ENCODE measurements around the gene PRKAR1B.
"Not testable (repeated sequence)": the region's sequence is repeated elsewhere in the genome, so short reads cannot be mapped to it uniquely, and the experiment has no call there.

Gene PRKAR1B

DNA sequence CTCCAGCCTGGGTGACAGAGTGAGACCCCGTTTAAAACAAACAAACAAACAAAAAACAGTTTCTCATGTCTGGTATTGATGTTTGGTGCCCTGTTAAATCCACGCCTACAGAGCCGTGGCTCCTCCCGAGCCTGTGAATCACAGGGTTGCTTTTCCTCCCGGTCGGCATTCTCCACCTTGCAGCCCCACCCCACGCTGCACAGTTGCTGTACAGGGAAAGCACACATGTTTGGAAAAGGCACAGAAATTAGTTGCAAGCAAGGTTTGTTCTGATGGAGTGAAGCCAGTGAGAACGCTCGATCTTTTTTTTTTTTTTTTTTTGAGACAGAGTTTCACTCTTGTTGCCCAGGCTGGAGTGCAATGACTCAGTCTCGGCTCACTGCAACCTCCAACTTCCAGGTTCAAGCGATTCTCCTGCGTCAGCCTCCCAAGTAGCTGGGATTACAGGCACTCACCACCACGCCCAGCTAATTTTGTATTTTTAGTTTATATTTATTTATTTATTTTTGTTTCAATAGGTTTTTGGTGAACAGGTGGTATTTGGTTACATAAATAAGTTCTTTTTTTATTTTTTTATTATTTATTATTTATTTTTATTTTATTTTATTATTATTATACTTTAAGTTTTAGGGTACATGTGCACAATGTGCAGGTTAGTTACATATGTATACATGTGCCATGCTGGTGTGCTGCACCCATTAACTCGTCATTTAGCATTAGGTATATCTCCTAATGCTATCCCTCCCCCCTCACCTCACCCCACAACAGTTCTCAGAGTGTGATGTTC lies 16.5 kb upstream of the PRKAR1B start:
- DNase-seq (ENCODE audit: low read depth, low spot score): not testable (repeated sequence)
- peak overlapping the region; percentile 32 for H3K27ac ChIP-seq

- peak overlapping the region; percentile 32 for H3K27ac ChIP-seq
- DNase-seq (ENCODE audit: low read depth, low spot score): no peak
Observed at GRCh38 chr7:742791-743190, 15.7 kb upstream of the PRKAR1B start.

GRCh38 chr7:741850-742249 lies 14.8 kb upstream of the PRKAR1B start:
- no peak overlapping the region for H3K27ac ChIP-seq
- DNase-seq (ENCODE audit: low read depth, low spot score): no peak

DNA sequence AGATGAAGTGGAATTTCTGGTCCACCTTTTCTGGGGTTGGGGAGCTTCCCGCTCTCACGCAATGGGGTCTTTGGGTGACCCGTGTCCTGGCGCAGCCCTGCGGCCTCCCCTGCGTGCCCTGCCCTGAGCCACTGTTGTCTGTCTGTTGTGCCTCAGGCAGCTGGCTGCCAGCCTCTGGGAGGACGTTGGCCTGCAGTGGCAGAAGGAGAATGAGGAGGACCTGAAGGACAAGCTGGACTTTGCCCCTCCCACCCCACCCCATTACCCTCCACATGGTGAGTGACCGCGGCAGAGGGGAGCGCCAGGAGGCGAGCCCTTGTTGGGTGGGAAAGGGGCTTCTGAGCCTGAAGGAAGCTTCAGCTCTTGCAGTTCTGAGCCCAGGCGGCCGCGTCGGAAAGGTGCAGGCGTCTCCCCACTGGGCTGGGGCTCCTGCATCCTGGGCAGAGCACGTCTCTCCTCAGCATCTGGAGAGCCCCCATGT lies 14.2 kb upstream of the PRKAR1B start:
- H3K27ac ChIP-seq: no peak overlapping the region
- DNase-seq (ENCODE audit: low read depth, low spot score): no peak

DNA sequence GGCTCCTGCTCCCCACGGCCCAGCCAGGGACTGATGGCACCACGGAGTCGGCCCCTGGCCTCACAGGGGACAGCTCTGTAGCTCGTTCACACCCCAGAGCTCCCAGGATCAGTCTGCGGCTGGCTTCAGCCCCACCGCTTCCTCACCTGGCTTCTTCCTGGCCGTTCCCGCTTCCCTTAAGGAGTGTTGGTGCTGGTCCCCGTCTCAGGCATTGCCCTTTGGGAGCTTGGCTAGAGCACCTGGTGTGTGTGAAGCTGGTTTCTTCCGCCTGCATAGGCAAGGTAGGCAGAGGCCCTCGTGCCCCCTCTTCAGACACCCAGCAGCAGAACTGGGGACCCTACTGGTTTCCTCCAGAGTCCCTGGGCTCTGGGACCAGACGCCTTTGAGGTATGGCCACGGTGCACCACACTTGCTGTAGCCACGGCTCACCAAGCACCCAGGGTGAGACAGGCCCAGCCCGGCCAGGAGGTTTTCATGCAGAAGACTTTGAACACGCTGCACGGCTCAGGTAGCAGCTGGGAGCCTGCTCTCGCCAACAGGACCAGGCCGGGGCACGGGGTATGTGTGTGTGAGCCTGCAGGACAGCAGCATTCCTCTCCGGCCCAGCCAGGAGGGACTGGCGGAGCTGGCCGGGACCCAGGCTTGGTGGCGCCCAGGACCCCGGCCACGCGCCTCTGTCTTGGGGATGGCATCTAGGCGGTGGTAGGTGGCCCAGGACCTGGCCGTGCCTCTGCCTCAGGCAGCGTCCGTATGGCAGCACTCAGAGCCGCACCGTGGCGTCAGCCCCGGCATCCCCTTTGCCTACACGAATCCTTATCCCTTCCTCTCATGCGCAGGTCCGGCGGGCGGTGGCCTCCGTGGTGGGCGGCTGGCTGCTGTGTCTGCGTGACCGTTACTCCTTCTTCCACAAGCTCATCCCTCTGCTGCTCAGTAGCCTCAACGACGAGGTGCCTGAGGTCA lies 13.2 kb upstream of the PRKAR1B start:
- H3K27ac ChIP-seq: no peak overlapping the region
- DNase-seq (ENCODE audit: low read depth, low spot score): no peak

GRCh38 chr7:739455-739982 lies 12.4 kb upstream of the PRKAR1B start:
- DNase-seq (ENCODE audit: low read depth, low spot score): no peak

DNA sequence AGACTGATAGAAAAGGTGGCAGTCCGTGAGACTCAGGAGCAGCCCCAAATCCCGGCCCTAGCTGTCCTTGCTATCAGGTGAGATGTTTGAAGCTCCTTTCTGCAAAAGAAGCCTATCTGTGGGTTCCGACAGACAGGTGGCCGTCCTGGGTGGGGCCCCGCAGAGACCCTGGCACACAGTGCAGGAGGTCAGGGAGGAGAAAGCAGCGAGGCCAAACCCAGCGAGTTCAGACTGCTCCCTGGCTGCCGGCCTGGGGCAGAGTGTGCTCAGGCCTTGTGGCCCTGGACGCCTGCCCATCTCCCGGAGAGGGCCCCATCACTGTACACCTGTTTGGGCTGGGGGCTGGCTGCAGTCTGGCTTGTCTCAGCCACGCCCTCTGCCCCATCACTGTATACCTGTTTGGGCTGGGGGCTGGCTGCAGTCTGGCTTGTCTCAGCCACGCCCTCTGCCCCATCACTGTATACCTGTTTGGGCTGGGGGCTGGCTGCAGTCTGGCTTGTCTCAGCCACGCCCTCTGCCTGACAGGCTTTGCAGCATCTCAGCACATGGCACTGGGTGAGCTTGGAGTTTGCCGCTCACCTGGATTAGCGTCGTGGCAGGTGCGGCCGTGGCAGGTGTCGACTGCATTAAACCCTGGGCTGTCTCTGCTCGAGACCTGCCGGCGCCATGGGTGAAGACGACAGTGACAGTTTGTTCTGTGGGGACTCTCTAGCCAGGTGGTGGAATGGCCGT lies 11.8 kb upstream of the PRKAR1B start:
- H3K27ac ChIP-seq: no peak overlapping the region
- no peak for DNase-seq (ENCODE audit: low read depth, low spot score)

More at GRCh38 chr7:739455-739982, 12.4 kb upstream of the PRKAR1B start:
- no peak overlapping the region for H3K27ac ChIP-seq

DNA sequence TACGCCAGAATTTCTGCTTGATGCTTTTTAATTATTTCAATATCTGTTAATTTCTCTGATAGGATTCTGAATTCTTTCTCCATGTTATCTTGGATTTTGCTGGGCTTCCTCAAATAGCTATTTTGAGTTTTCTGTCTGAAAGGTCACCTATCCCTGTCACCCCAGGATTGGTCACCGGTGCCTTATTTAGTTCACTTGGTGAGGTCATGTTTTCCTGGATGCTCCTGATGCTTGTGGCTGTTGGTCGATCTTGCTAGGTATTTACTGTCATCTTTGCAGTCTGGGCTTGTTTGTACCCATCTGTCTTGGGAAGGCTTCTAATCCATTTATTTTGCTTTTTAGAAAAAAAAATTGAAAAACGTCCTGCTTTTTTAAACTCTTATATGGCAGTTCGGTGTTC lies 11.2 kb upstream of the PRKAR1B start:
- H3K27ac ChIP-seq: no peak overlapping the region

DNA sequence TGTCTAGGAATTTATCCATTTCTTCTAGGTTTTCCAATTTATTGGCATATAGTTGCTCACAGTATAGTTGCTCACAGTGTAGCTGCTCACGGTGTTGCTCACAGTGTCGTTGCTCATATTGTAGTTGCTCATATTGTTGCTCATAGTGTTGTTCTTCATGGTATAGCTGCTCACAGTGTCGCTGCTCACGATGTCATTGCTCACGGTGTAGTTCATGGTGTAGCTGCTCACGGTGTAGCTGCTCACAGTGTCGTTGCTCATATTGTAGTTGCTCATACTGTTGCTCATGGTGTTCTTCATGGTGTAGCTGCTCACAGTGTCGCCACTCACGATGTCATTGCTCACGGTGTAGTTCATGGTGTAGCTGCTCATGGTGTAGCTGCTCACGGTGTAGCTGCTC lies 7.7 kb upstream of the PRKAR1B start:
- no peak overlapping the region for H3K27ac ChIP-seq
- DNase-seq (ENCODE audit: low read depth, low spot score): no peak

More for the DNA sequence above, 11.2 kb upstream of the PRKAR1B start:
- no peak for DNase-seq (ENCODE audit: low read depth, low spot score)

DNA sequence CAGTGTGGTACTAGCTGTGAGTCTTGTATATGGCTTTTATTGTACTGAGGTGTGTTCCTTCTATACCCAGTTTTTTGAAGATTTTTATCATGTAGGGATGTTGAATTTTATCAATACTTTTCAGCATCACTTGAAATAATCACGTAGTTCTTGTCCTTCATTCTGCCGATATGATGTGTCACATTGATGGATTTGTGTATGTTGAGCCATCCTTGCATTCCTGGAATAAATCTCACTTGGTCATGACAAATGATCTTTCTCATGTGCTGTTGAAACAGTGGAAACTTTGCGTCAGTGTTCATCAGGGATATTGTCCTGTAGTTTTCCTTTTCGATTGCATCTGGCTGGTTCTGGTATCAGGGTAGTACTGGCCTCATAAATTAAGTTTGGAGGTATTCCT lies 7.1 kb upstream of the PRKAR1B start:
- DNase-seq (ENCODE audit: low read depth, low spot score): no peak

DNA sequence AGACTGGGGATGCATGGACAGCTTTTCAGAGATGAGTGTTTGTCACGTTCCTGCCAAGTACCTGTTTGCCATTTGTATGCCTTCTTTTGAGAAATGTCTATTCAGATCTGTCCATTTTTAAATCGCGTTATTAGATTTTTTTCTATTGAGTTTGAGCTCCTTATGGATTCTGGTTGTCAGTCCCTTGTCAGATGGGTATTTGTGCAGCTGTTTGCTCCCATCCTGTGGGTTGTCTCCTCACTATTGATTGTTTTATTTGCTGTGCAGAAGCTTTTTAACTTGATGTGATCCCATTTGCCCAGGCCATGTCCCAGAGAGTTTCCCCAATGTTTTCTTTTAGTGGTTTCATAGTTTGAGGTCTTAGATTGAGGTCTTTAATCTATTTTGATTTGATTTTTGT lies 5.5 kb upstream of the PRKAR1B start:
- no peak for DNase-seq (ENCODE audit: low read depth, low spot score)
- H3K27ac ChIP-seq: no peak overlapping the region

More for the DNA sequence above, 7.1 kb upstream of the PRKAR1B start:
- no peak overlapping the region for H3K27ac ChIP-seq

DNA sequence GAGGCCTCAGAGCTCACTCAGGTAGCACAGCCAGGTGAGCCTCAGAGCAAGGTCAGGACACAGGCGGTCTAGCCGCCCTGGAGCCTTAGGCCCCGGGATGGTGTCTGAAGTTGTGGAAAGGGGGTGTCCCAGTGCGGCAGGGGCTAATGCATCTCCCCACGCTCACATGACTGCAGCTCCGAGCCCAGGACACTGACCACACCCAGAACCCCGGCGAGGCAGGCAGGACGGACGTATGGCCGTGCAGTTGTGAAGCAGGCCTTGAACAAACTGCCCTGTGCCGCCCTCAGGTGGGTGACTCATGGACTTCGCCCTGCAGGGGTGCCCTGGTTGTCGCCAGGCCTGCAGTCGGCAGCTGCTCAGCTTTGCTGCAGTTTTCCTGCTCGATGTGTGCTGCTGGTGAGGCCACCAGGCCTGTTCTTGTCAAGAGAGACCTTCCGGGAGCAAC lies 5.0 kb upstream of the PRKAR1B start:
- H3K27ac ChIP-seq: no peak overlapping the region

GRCh38 chr7:731440-732085 lies 4.5 kb upstream of the PRKAR1B start:
- no peak overlapping the region for H3K27ac ChIP-seq
- no peak for DNase-seq (ENCODE audit: low read depth, low spot score)

More for the DNA sequence above, 5.0 kb upstream of the PRKAR1B start:
- DNase-seq (ENCODE audit: low read depth, low spot score): no peak

DNA sequence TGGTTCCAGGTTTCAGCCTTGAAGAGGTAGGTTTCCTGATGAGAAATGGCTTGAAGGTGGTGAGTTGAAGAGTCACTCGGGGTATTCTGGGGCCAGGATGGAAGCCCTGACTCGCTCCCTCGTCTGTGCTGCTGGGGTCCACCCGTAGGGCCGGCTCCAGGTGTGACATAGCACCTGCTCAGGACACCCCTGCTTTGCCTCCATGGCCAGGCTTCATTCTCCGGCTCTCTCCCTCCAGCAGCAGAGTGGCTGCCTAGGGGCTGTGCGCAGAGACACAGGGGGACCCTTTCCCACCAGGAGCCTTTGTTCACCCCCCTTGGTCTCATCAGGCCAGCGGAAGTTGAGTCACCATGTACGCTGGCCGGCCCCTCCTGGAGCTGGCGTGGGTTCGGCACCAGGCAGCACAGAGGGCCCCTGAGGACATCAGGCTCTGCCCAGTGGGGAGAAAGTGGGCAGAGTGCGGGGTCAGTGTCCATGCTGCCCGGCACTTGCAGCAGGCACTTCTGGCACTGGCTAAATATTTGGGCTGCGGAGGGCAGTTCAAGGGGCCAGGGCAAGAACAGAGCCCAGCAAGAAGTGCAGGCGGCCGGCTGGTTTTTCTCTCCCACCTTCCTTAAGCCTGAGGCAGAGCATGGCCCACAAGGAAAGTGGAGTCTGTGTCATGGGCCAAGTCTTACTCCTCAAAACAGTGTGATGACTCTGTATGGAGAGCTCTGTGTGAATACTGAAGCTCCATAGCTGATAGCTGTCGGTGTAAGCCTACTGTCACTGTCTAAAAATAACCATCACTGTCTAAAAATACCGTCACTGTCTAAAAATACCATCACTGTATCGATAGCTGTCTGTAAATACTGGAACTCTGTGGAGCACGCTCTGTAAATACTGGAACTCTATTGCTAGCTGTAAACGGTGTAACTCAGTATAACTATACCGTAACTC lies 3.7 kb upstream of the PRKAR1B start:
- no peak overlapping the region for H3K27ac ChIP-seq
- DNase-seq (ENCODE audit: low read depth, low spot score): no peak

DNA sequence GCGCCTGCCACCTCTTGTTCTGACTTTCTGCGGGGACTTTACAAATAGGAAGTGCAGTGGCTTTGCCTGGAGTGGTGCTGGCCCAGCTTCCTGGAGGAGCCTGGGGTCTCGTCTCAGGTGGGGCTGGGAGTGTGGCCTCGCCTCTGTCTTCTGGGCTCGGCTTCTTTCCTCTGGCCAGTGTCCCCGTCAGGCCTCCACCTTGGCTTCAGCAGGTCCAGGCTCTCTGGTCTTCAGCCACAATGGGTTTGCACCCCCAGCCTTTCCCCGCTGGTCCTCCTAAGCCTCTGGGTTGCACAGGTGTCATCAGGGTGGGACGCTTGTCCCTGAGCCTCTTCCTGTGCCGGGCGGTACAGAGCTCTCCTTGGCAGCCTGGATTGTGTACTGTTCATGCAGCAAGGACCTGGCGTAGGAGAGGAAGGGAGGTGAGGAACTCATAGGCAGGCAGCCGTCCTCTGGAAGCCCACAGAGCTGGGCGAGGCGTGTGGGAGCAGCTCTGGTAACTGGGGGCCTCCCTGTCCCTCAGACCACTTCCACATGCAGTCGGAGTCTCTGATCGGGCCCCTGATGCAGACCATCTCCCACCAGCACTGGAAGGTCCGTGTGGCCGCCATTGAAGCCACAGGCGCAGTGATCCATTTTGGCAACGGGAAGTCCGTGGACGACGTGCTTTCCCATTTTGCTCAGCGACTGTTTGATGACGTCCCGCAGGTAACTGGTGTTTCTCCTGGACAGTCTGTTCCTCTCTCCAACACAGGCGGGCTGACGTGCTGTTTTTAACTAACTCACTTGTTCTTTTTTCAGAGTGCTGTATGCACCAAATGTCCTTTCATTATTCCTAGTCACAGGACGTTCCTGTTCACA lies 2.3 kb upstream of the PRKAR1B start:
- H3K27ac ChIP-seq: no peak overlapping the region
- DNase-seq (ENCODE audit: low read depth, low spot score): no peak

GRCh38 chr7:728602-729001 lies 1.5 kb upstream of the PRKAR1B start:
- no peak overlapping the region for H3K27ac ChIP-seq
- DNase-seq (ENCODE audit: low read depth, low spot score): no peak

DNA sequence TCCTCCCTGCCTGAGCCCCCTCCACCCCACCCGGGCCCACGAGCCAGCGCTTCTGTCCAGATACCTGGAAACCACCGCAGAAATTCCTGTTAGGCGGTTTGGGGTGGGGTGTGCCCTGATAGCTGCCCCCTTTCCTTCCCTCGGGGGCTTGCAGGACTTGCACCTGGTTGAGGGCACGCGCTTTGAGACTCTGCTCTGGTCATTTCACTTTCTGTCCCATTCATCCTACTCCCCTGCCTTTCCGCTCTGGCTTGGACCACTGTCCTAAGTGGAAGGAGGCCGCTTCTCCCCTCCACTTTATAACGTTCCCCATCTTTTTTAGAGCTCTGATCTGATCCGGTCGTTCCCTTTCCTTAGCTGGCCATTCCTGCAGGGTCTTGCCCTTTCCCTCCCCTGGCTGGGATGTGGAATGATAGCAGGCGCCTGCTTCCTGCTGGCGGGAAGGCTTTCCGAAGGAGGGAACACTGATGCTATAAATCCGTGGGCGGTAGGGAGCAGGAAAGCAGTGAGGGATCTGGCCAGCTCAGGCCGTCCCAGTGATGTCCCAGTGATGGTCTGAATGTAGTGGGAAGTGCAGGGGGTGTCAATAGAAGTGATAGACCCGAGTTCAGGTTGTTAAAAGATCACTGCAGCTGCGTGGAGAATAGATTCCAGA lies 852 bp upstream of the PRKAR1B start:
- DNase-seq (ENCODE audit: low read depth, low spot score): no peak
- H3K27ac ChIP-seq: no peak overlapping the region

Measured in epithelial cell of prostate (primary cell).